Neural crest cell (in vitro differentiated cells): Measurements from ENCODE around the gene GRK4. TPM values are rescaled to one million over a fixed set of nuclear protein-coding genes. Genes with fewer than 3 reads are reported as not detected.

Experiments used
- DNase-seq: peaks from one replicate; pipeline ENCODE4 v3.0.0; 2021; ENCODE audit warnings: low read depth, mixed read lengths, low spot score
- H3K27ac Mint-ChIP-seq: one replicate; pipeline ENCODE4 v1.8.0; 2021; ENCODE audit warnings: mild to moderate bottlenecking, mixed read lengths; ENCODE audit not compliant: unreplicated experiment
- H3K27me3 Mint-ChIP-seq: 2 replicates; pipeline ENCODE4 v1.8.0; 2021; ENCODE audit warnings: low read depth, mild to moderate bottlenecking, mixed read lengths
- H3K36me3 Mint-ChIP-seq: 2 replicates; pipeline ENCODE4 v1.8.0; 2021; ENCODE audit warnings: low read depth, mild to moderate bottlenecking, mixed read lengths
- H3K4me1 Mint-ChIP-seq: 2 replicates; pipeline ENCODE4 v1.8.0; 2021; ENCODE audit warnings: mixed read lengths
- H3K4me3 Mint-ChIP-seq: one replicate; pipeline ENCODE4 v1.8.0; 2021; ENCODE audit warnings: mild to moderate bottlenecking, mixed read lengths
- H3K9me3 Mint-ChIP-seq: 2 replicates; pipeline ENCODE4 v1.8.0; 2021; ENCODE audit warnings: mixed read lengths
- total RNA-seq: library from RNA; stranded (reverse); gene quantifications from 2 replicates; pipeline ENCODE4 v1.2.1, GENCODE V29; 2021
- TF ChIP-seq, protein P1 (sequence below): fragments of 200-600 bp; sonication (generic); conservative IDR thresholded peaks from 2 replicates; pipeline ENCODE4 v1.5.0; 2021; ENCODE audit warnings: antibody characterized with exemption, mild to moderate bottlenecking

The GRK4 gene
- total RNA-seq, 1 donor from 2014 or later = 8.9 TPM

DNA sequence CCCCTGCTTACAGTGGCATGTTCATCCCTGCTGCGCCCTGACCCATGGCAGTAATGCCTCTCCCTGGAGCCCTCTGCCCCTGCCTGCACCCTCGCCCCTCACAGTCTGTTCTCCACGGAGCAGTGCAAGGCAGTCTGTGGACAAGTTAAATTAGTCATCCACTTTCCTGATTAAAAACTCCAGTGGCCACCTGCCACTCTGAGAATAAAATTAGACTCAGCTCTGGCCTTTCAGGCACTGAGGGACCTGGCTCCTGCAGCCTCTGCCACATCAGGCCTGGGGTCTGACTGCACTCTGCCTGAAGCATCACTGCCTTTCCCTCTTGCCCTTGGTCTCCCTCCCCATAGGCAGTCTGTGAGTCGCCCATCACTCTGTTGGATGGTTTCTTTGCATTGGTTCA is 53.6 kb downstream of the GRK4 start:
- DNase-seq = no peak
- H3K9me3 Mint-ChIP-seq = no peaks in the 10 kb centered on the region
- H3K36me3 Mint-ChIP-seq = no peaks in the 10 kb centered on the region
- no peak overlapping the region for H3K27ac Mint-ChIP-seq
- H3K4me3 Mint-ChIP-seq = no peak overlapping the region
- H3K27me3 Mint-ChIP-seq = no peaks in the 10 kb centered on the region
- H3K4me1 Mint-ChIP-seq = peaks cover 6% of the 10 kb centered on the region
- TF ChIP-seq, protein P1, sequence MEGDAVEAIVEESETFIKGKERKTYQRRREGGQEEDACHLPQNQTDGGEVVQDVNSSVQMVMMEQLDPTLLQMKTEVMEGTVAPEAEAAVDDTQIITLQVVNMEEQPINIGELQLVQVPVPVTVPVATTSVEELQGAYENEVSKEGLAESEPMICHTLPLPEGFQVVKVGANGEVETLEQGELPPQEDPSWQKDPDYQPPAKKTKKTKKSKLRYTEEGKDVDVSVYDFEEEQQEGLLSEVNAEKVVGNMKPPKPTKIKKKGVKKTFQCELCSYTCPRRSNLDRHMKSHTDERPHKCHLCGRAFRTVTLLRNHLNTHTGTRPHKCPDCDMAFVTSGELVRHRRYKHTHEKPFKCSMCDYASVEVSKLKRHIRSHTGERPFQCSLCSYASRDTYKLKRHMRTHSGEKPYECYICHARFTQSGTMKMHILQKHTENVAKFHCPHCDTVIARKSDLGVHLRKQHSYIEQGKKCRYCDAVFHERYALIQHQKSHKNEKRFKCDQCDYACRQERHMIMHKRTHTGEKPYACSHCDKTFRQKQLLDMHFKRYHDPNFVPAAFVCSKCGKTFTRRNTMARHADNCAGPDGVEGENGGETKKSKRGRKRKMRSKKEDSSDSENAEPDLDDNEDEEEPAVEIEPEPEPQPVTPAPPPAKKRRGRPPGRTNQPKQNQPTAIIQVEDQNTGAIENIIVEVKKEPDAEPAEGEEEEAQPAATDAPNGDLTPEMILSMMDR = no peak

DNA sequence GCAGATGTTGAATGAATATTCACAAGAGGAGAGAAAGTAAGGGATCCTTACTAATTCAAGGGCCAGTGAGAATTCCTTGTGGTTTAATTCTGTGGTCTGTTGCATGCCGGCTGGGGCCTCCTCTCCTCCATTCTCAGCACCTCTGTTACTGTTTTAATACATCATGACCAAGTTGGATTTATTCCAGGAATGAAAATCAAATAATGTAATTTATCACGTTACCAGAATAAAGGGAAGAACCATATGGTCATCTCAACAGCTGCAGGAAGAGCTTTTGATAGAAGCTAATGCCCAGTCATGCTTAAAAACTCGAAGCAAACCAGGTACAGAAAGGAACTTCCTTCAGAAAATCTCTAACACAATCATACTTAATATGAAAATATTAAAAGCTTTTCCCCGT is 54.1 kb downstream of the GRK4 start:
- Mint-ChIP-seq H3K9me3 (no peaks in the 10 kb centered on the region), H3K27ac (no peak overlapping the region), H3K36me3 (no peaks in the 10 kb centered on the region), H3K4me3 (no peak overlapping the region), H3K4me1 (peaks cover 6% of the 10 kb centered on the region), H3K27me3 (no peaks in the 10 kb centered on the region)
- TF ChIP-seq, protein P1 = no peak
- no peak for DNase-seq

DNA sequence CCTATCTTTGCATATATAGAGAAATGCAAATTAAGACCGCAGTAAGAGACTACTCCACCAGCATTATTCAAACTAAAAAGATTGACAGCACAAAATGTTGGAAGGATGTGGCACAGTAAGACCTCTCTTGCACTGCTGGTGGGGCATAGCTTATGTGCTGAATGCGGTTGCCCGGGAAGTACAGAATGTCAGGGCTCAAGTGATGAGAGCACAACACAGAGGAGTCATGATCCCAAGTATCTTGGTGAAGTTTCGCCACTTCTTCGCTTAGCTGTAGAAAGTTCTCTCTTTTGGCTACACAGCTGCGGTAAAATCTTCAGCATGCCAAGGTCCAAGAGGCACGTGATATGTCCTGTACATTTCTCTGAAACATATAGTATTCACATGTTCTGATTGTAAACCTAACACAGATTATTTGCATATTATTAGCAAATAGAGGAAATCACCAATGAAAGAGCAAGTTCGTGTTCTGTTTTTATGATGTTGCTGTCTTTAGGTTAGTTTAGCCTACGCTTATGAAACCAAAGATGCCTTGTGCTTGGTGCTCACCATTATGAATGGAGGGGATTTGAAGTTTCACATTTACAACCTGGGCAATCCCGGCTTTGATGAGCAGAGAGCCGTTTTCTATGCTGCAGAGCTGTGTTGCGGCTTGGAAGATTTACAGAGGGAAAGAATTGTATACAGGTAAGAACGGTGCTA is 55.9 kb downstream of the GRK4 start:
- no peak overlapping the region for H3K4me3 Mint-ChIP-seq
- H3K4me1 Mint-ChIP-seq = no peaks in the 10 kb centered on the region
- DNase-seq = no peak
- peaks cover 4% of the 10 kb centered on the region for H3K9me3 Mint-ChIP-seq
- TF ChIP-seq, protein P1 = no peak
- H3K27me3 Mint-ChIP-seq = no peaks in the 10 kb centered on the region
- no peak overlapping the region for H3K27ac Mint-ChIP-seq
- peaks cover 3% of the 10 kb centered on the region for H3K36me3 Mint-ChIP-seq

DNA sequence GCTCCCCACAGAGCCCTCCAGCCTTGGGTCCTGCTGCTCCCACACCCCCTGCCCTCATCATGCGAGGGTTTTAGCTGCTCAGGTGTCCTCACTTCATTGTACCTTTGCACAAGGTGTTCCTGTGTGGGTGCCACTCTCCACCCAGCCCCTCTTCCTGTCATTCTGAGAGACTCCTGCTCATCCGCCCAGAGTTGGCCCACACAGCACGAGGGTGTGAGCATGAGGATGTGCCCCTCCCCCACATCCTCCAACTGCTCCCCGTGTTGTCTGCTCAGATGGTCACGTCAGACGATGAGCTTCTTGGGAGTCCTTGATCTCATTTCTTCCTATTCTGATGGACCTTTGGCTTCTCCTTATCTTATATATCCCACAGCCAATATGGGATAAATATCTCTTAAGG is 57.8 kb downstream of the GRK4 start:
- Mint-ChIP-seq H3K27ac (no peak overlapping the region), H3K36me3 (peaks cover 3% of the 10 kb centered on the region), H3K4me3 (no peak overlapping the region), H3K4me1 (no peaks in the 10 kb centered on the region), H3K27me3 (no peaks in the 10 kb centered on the region), H3K9me3 (peaks cover 4% of the 10 kb centered on the region)
- DNase-seq = no peak
- TF ChIP-seq, protein P1 = no peak

DNA sequence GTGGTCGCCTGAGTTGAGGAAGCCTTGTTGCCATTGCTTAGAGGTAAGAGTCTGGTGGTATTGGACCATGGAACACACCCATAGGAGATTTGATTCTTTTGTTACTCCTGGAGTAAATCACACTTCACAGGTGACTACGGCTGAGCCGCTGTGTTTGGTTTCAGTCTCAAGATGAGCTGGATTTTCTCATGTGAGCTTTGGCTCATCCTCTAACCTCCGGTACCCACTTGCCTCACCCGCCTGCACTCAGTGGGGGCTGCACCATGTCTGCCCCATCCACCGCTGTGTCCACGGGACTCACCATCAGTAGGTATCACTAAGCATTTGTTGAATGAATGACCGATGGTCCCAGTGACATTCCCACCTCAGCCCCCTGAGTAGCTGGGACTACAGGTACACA is 58.3 kb downstream of the GRK4 start:
- no peaks in the 10 kb centered on the region for H3K27me3 Mint-ChIP-seq
- peaks cover 4% of the 10 kb centered on the region for H3K9me3 Mint-ChIP-seq
- no peaks in the 10 kb centered on the region for H3K4me1 Mint-ChIP-seq
- peaks cover 3% of the 10 kb centered on the region for H3K36me3 Mint-ChIP-seq
- no peak overlapping the region for H3K4me3 Mint-ChIP-seq
- no peak overlapping the region for H3K27ac Mint-ChIP-seq
- TF ChIP-seq, protein P1 = no peak
- DNase-seq = no peak
